Measurements from ENCODE around the gene IQSEC3. TPM values are rescaled to one million over a fixed set of nuclear protein-coding genes. Genes with fewer than 3 reads are reported as not detected.

Gene IQSEC3
- polyA plus RNA-seq, 1 donor from 2014 or later, result 2.4 TPM

DNA sequence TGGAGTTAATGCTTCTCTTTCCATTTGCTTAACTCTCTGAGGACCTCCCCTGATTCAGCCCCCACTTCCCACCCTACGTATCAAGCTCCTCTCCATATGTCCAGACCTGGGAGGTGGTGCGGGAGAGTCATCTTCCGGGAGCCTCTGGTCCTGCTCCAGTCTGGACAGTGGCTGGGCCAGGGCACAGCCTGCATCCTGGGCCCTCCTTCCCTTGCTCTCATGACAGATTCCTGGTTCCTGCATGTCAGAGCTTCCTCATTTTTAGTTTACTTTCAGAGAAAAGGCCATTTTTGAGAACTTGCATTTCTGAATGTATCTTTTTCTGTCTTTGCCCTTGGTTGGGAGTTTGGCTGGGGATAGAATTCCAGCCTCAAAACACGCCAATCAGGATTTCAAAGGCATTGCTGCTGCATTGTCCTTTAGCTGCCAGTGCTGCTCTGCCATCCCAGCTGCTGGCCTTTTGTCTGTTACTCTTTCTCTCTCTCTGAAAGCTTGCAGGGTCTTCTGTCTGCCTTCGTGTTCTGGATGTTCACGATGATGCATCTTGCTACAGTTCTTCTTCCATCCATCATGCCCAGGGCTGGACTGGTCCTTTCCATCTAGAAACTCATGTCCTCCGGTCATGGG, 92.7 kb downstream of the IQSEC3 start:
- Histone ChIP-seq H3F3A (ENCODE audit: insufficient read depth, low read length, poor library complexity, severe bottlenecking) (no peaks in the 10 kb centered on the region), H3K9me3 (ENCODE audit: low read length) (no peaks in the 10 kb centered on the region), H3K9ac (ENCODE audit: low read length) (no peak overlapping the region), H3K4me2 (ENCODE audit: low read length) (no peak overlapping the region), H3K4me3 (ENCODE audit: low read length) (no peak overlapping the region), H4K20me1 (ENCODE audit: insufficient read depth) (no peaks in the 10 kb centered on the region), H3K9me2 (ENCODE audit: insufficient read depth, low read length) (no peaks in the 10 kb centered on the region), H3K27ac (ENCODE audit: low read length) (no peak overlapping the region), H2AFZ (ENCODE audit: low read depth, low read length) (no peak overlapping the region), H3K36me3 (ENCODE audit: insufficient read depth, low read length) (no peaks in the 10 kb centered on the region), H3K27me3 (ENCODE audit: insufficient read depth, low read depth, low read length) (no peaks in the 10 kb centered on the region), H3K79me2 (replicated peaks; ENCODE audit: insufficient read depth, low read length) (no peaks in the 10 kb centered on the region)
- TF ChIP-seq EP300 (conservative IDR thresholded peaks at IDR 0.05; ENCODE audit: poor library complexity, severe bottlenecking), result no peak
- no peak for TF ChIP-seq CTCF (IDR thresholded peaks at IDR 0.05; ENCODE audit: poor library complexity, severe bottlenecking)
- TF ChIP-seq, protein P1, sequence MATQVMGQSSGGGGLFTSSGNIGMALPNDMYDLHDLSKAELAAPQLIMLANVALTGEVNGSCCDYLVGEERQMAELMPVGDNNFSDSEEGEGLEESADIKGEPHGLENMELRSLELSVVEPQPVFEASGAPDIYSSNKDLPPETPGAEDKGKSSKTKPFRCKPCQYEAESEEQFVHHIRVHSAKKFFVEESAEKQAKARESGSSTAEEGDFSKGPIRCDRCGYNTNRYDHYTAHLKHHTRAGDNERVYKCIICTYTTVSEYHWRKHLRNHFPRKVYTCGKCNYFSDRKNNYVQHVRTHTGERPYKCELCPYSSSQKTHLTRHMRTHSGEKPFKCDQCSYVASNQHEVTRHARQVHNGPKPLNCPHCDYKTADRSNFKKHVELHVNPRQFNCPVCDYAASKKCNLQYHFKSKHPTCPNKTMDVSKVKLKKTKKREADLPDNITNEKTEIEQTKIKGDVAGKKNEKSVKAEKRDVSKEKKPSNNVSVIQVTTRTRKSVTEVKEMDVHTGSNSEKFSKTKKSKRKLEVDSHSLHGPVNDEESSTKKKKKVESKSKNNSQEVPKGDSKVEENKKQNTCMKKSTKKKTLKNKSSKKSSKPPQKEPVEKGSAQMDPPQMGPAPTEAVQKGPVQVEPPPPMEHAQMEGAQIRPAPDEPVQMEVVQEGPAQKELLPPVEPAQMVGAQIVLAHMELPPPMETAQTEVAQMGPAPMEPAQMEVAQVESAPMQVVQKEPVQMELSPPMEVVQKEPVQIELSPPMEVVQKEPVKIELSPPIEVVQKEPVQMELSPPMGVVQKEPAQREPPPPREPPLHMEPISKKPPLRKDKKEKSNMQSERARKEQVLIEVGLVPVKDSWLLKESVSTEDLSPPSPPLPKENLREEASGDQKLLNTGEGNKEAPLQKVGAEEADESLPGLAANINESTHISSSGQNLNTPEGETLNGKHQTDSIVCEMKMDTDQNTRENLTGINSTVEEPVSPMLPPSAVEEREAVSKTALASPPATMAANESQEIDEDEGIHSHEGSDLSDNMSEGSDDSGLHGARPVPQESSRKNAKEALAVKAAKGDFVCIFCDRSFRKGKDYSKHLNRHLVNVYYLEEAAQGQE (IDR thresholded peaks at IDR 0.05; ENCODE audit: borderline replicate concordance), result no peak
- no peak for TF ChIP-seq SMC3 (conservative IDR thresholded peaks at IDR 0.05; ENCODE audit: poor library complexity)
- TF ChIP-seq MXI1 (conservative IDR thresholded peaks at IDR 0.05; ENCODE audit: poor library complexity, severe bottlenecking), result no peak
- TF ChIP-seq RAD21 (conservative IDR thresholded peaks at IDR 0.05), result no peak
- TF ChIP-seq POLR2AphosphoS5 (IDR thresholded peaks at IDR 0.05), result no peak
- no peak for TF ChIP-seq TAF1 (IDR thresholded peaks at IDR 0.05; ENCODE audit: low read depth)
- no peak for TF ChIP-seq EZH2 (IDR thresholded peaks at IDR 0.05; ENCODE audit: borderline replicate concordance, insufficient read depth, low read length, poor library complexity, severe bottlenecking)

DNA sequence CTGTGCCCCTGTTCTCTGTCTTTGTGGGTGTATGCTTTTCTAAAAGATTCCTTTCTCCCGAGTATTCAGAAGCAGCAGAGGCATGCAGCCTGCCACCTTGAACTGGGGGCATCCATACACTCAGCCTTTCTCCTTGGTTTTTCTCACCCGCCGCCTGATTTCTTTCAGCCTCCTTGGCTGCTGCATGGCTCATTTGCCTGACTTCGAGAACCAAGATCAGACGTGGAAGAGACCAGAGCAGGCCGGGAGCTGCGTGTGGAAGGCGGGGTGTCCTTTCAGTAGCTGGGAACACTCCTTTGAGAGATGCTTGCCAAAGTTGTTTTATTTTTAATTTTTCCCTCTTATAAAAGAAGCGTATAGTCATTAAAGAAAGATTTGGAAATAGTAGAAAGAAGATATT, 94.3 kb downstream of the IQSEC3 start:
- no peak overlapping the region for H3K4me3 ChIP-seq (ENCODE audit: low read length)

More for the DNA sequence above, 94.3 kb downstream of the IQSEC3 start:
- Histone ChIP-seq H4K20me1 (ENCODE audit: insufficient read depth) (no peaks in the 10 kb centered on the region), H3K4me2 (ENCODE audit: low read length) (no peak overlapping the region), H3K27me3 (ENCODE audit: insufficient read depth, low read depth, low read length) (no peaks in the 10 kb centered on the region), H3K79me2 (replicated peaks; ENCODE audit: insufficient read depth, low read length) (no peaks in the 10 kb centered on the region), H3F3A (ENCODE audit: insufficient read depth, low read length, poor library complexity, severe bottlenecking) (no peaks in the 10 kb centered on the region), H3K27ac (ENCODE audit: low read length) (no peak overlapping the region), H3K9me2 (ENCODE audit: insufficient read depth, low read length) (no peaks in the 10 kb centered on the region), H3K9me3 (ENCODE audit: low read length) (no peaks in the 10 kb centered on the region), H3K9ac (ENCODE audit: low read length) (no peak overlapping the region), H2AFZ (ENCODE audit: low read depth, low read length) (no peak overlapping the region), H3K36me3 (ENCODE audit: insufficient read depth, low read length) (no peaks in the 10 kb centered on the region)
- TF ChIP-seq, protein P1 (IDR thresholded peaks at IDR 0.05; ENCODE audit: borderline replicate concordance), result no peak
- no peak for TF ChIP-seq MXI1 (conservative IDR thresholded peaks at IDR 0.05; ENCODE audit: poor library complexity, severe bottlenecking)
- TF ChIP-seq TAF1 (IDR thresholded peaks at IDR 0.05; ENCODE audit: low read depth), result no peak
- TF ChIP-seq RAD21 (conservative IDR thresholded peaks at IDR 0.05), result no peak
- no peak for TF ChIP-seq POLR2AphosphoS5 (IDR thresholded peaks at IDR 0.05)
- TF ChIP-seq EP300 (conservative IDR thresholded peaks at IDR 0.05; ENCODE audit: poor library complexity, severe bottlenecking), result no peak
- no peak for TF ChIP-seq EZH2 (IDR thresholded peaks at IDR 0.05; ENCODE audit: borderline replicate concordance, insufficient read depth, low read length, poor library complexity, severe bottlenecking)

Measured in neural cell (in vitro differentiated cells).